NCI-H2029 (cell line): ENCODE measurements around the gene SLC22A15.

Experiments
- DNase-seq: peaks from one replicate; lab custom pipeline; 2025; lab: John Stamatoyannopoulos, UW

The SLC22A15 gene

GRCh38 chr1:116104667-116105066 lies 128.4 kb downstream of the SLC22A15 start:
- DNase-seq: no peak

- no peak for DNase-seq
Observed at GRCh38 chr1:116105996-116106395, 129.7 kb downstream of the SLC22A15 start.

- no peak for DNase-seq
Observed at GRCh38 chr1:116106646-116107045, 130.3 kb downstream of the SLC22A15 start.

- no peak for DNase-seq
Observed at GRCh38 chr1:116107371-116107770, 131.1 kb downstream of the SLC22A15 start.

GRCh38 chr1:116110567-116111523 lies 134.5 kb downstream of the SLC22A15 start, which contains the start of gene MAB21L3:
MAB21L3 (plus strand) TSS chr1:116111399; CDS start chr1:116112616, 1,217 bp downstream.
- DNase-seq: no peak

- DNase-seq: no peak
Observed at GRCh38 chr1:116111524-116112021, 135.3 kb downstream of the SLC22A15 start.

- DNase-seq: no peak
Observed at GRCh38 chr1:116112388-116113140, 136.3 kb downstream of the SLC22A15 start.

- no peak for DNase-seq
Observed at GRCh38 chr1:116113615-116114014, 137.3 kb downstream of the SLC22A15 start.

- no peak for DNase-seq
Observed at GRCh38 chr1:116115476-116116439, 139.4 kb downstream of the SLC22A15 start.

- DNase-seq: no peak
Observed at GRCh38 chr1:116118471-116118870, 142.2 kb downstream of the SLC22A15 start.
